ENCODE data around the gene COQ10A. TPM values are rescaled to one million over a fixed set of nuclear protein-coding genes. Genes with fewer than 3 reads are reported as not detected.

The COQ10A gene
- total RNA-seq, 1 experiment from 2014 or later, result 26.1 TPM

- Histone ChIP-seq H2AFZ (ENCODE audit: low read length) (no peak overlapping the region), H3K4ac (ENCODE audit: low read depth, low read length) (no peak overlapping the region), H3K27me3 (ENCODE audit: insufficient read depth, low read length) (no peaks in the 10 kb centered on the region), H2AK5ac (ENCODE audit: insufficient read length, low read length) (no peak overlapping the region), H3K4me2 (ENCODE audit: insufficient read depth, insufficient read length, low read length) (peak overlapping the region; percentile 93), H3K14ac (ENCODE audit: insufficient read depth, low read length) (no peak overlapping the region), H3K9ac (ENCODE audit: extremely low read depth, insufficient read length, low read length) (no peak overlapping the region), H3K23ac (ENCODE audit: insufficient read length, low read depth, low read length) (no peak overlapping the region), H2BK12ac (ENCODE audit: insufficient read length, low read depth, low read length) (no peak overlapping the region), H4K91ac (ENCODE audit: insufficient read length, low read depth, low read length) (no peak overlapping the region), H3K79me2 (ENCODE audit: insufficient read depth, low read length) (no peaks in the 10 kb centered on the region), H3K56ac (ENCODE audit: insufficient read length, low read depth, low read length) (no peak overlapping the region), H3K4me1 (ENCODE audit: insufficient read depth, low read length) (no peaks in the 10 kb centered on the region), H2BK20ac (ENCODE audit: low read depth, low read length, poor library complexity, severe bottlenecking) (no peak overlapping the region), H3K23me2 (ENCODE audit: insufficient read length, low read depth, low read length, poor library complexity, severe bottlenecking) (no peaks in the 10 kb centered on the region), H3K18ac (ENCODE audit: insufficient read length, low read depth, low read length) (no peak overlapping the region), H3K27ac (ENCODE audit: insufficient read length, low read depth, low read length) (no peak overlapping the region), H2BK15ac (ENCODE audit: low read depth, low read length) (no peak overlapping the region), H4K20me1 (ENCODE audit: control insufficient read depth, insufficient read depth, insufficient read length) (no peaks in the 10 kb centered on the region), H2BK5ac (ENCODE audit: insufficient read length, low read length) (no peak overlapping the region), H3K79me1 (ENCODE audit: insufficient read depth, low read depth, low read length, poor library complexity, severe bottlenecking) (no peaks in the 10 kb centered on the region), H3K9me3 (ENCODE audit: control insufficient read depth, low read depth, low read length) (no peaks in the 10 kb centered on the region), H2BK120ac (ENCODE audit: low read depth, low read length, poor library complexity, severe bottlenecking) (no peak overlapping the region), H4K8ac (replicated peaks; ENCODE audit: insufficient read length, low read depth, low read length) (no peak overlapping the region), H4K5ac (ENCODE audit: insufficient read length, low read depth, low read length) (no peak overlapping the region), H3T11ph (ENCODE audit: low read length) (no peak overlapping the region)
- H3K27me3 Mint-ChIP-seq (ENCODE audit: low read depth), result peaks cover 2% of the 10 kb centered on the region; the same call in 1 of the 2 replicates
- H3K27ac Mint-ChIP-seq, result peak overlapping the region in 2 of 3 experiments; percentile 24 to 82; a peak in 5 of 7 replicates
- WGBS (ENCODE audit: extremely low coverage, insufficient read length, low lambda C conversion rate), result no CpG with 5 or more reads among the region's 4 CpGs
- peak overlapping the region; percentile 93 to 97 for H3K4me3 Mint-ChIP-seq
- DNase-seq, result peak; percentile 33
- H3K4me1 Mint-ChIP-seq, result peaks cover 20% of the 10 kb centered on the region in 2 experiments
- peaks cover 38 to 53% (median 52%) of the 10 kb centered on the region in 3 experiments; a peak in 6 of 7 replicates for H3K36me3 Mint-ChIP-seq (ENCODE audit: insufficient read depth in 1 of 3, low read depth in 3 of 3)
- TF ChIP-seq CTCF (conservative IDR thresholded peaks at IDR 0.05), result peak; percentile 39; the same call in 2 of the 3 replicates
- H3K9me3 Mint-ChIP-seq, result no peaks in the 10 kb centered on the region; a peak in 1 of 5 replicates
Measured at GRCh38 chr12:56256326-56256960, 10.3 kb upstream of the COQ10A start.
